Breast epithelium (tissue), 3 donors: Measurements from ENCODE around the gene ARHGAP44.

ENCODE experiments used
- CTCF ChIP-seq, 3 donors: fragments of 450-650 bp; IDR thresholded peaks; one replicate each; pipeline ENCODE4 v1.5.1; 2016 to 2017; ENCODE audit warnings: antibody characterized with exemption in 3 of 3, mild to moderate bottlenecking in 3 of 3, moderate library complexity in 3 of 3
- POLR2A ChIP-seq: fragments of 450-650 bp; IDR thresholded peaks from one replicate; pipeline ENCODE4 v1.6.1; 2016; ENCODE audit warnings: antibody characterized with exemption, mild to moderate bottlenecking, moderate library complexity
- POLR2AphosphoS5 ChIP-seq, 3 donors: sonication (generic); formaldehyde crosslinking; IDR thresholded peaks; one replicate each; pipeline ENCODE4 v1.6.1; 2017; ENCODE audit warnings: antibody characterized with exemption in 3 of 3

GRCh38 chr17:13016881-13017654 lies 227.8 kb downstream of the ARHGAP44 start:
- no peak for TF ChIP-seq POLR2A
- TF ChIP-seq CTCF (IDR thresholded peaks at IDR 0.05): no peak
- no peak for TF ChIP-seq POLR2AphosphoS5 (IDR thresholded peaks at IDR 0.05)
